ENCODE measurements around the gene HOXA4.
A peak's percentile ranks its signal among the peaks of the same experiment; 100 is the strongest.

HOXA4 gene

DNA sequence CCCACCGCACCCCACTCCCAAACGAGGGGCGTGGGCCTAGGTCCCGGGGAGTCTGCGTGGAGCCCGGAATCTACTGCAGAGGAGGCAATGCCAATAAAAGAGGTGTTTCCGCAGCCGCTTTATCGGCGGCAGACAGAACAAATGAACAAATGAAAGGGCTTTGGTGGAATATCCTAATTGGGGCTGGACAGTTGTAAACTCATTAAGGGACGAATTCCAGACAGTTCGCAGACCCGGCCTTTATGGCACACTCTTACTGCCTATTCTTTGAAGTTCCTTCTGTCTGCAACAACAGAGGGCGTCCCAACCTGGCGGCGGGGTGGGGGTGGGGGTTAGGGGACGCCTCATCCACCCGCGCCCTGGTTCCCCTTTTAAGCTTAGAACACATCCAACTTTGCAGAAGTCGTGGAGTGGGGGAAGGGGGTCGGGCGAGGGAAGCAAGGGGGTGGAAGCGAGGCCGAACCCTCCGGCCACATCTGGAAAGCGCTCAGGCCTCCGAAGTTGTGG, 30.7 kb upstream of the HOXA4 start:
- Histone ChIP-seq H3K4ac (ENCODE audit: low read length) (no peak overlapping the region), H3K4me2 (ENCODE audit: insufficient read depth, low read length, poor library complexity, severe bottlenecking) (no peak overlapping the region), H3K27me3 (ENCODE audit: control insufficient read depth in 3 of 3, insufficient read depth in 3 of 3, low read depth in 1 of 3, low read length in 3 of 3) (peaks cover 74 to 97% (median 94%) of the 10 kb centered on the region in 3 experiments), H2BK15ac (ENCODE audit: low read length) (no peak overlapping the region), H2BK5ac (ENCODE audit: low read length) (no peak overlapping the region), H2AFZ (ENCODE audit: low read length) (peak overlapping the region; percentile 99), H4K8ac (ENCODE audit: low read depth, low read length) (no peak overlapping the region), H3K79me1 (ENCODE audit: low read depth, low read length) (peaks cover 2% of the 10 kb centered on the region), H2AK5ac (ENCODE audit: low read depth, low read length) (no peak overlapping the region), H3K4me3 (ENCODE audit: low read length in 2 of 2) (peak overlapping the region in 1 of 2 donors; percentile 48), H3K36me3 (replicated peaks in 1 of 2; ENCODE audit: control insufficient read depth in 2 of 2, insufficient read depth in 2 of 2, low read length in 2 of 2) (no peaks in the 10 kb centered on the region), H3K14ac (ENCODE audit: low read length) (no peak overlapping the region), H3K23ac (ENCODE audit: low read depth, low read length, poor library complexity) (no peak overlapping the region), H3K18ac (ENCODE audit: low read length) (no peak overlapping the region), H3K9me3 (replicated peaks in 1 of 2; ENCODE audit: control insufficient read depth in 2 of 2, insufficient read depth in 1 of 2, low read depth in 1 of 2, low read length in 2 of 2) (peaks cover 25 to 42% of the 10 kb centered on the region in 2 donors), H2BK120ac (ENCODE audit: low read depth, low read length) (no peak overlapping the region), H3K4me1 (ENCODE audit: control insufficient read depth in 2 of 2, insufficient read depth in 1 of 2, low read depth in 1 of 2, low read length in 2 of 2) (no peaks in the 10 kb centered on the region), H2BK12ac (ENCODE audit: low read length) (no peak overlapping the region), H3K27ac (replicated peaks; ENCODE audit: low read length) (no peak overlapping the region), H4K91ac (ENCODE audit: low read depth, low read length, poor library complexity) (no peak overlapping the region), H3K9ac (ENCODE audit: low read depth, low read length, poor library complexity) (no peak overlapping the region)
- no CpG with 5 or more reads among the region's 27 CpGs for WGBS, 2 donors (ENCODE audit: extremely low coverage in 2 of 2, insufficient read length in 2 of 2, insufficient replicate concordance in 1 of 2)
- no peak for DNase-seq (ENCODE audit: low spot score)

DNA sequence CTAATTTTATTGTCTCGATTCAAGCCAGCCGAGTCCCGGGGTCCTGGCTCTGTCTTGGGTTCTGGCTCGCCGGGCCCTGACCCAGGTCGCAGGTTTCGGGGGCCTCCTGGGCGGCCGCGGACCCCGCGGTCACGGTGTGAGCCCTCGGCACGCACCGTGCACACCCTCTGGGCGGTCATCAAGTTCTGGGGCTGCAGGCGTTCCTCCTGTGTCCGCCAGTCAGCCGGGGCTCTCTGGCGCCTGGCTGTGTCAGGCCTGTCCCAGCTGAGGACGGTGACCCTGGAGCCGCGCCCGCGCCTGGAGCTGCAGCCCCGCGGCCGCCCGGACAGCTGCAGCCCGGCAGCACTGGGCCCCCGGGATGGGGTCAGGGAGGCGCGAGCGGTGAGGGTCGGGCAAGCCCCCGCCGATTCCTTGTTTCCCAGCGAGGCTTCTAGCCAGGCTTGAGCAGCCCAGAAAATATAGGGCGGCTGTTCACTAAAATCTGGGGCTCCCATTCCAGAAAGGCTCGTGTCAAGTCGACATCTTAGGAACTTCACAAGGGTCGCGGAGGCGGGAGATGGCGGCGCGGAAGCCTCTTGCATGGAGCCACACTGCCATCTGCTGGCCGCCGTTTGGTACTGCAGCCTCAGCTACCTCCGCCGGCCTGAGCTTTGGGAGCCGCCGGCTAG, 30.1 kb upstream of the HOXA4 start:
- Histone ChIP-seq H4K8ac (ENCODE audit: low read depth, low read length) (no peak overlapping the region), H3K27ac (replicated peaks; ENCODE audit: low read length) (no peak overlapping the region), H3K14ac (ENCODE audit: low read length) (no peak overlapping the region), H3K9me3 (replicated peaks in 1 of 2; ENCODE audit: control insufficient read depth in 2 of 2, insufficient read depth in 1 of 2, low read depth in 1 of 2, low read length in 2 of 2) (peaks cover 25 to 43% of the 10 kb centered on the region in 2 donors), H2BK12ac (ENCODE audit: low read length) (no peak overlapping the region), H3K4me3 (ENCODE audit: low read length in 2 of 2) (peak overlapping the region; percentile 48 to 74), H2BK15ac (ENCODE audit: low read length) (peak overlapping the region; percentile 27), H3K27me3 (ENCODE audit: control insufficient read depth in 3 of 3, insufficient read depth in 3 of 3, low read depth in 1 of 3, low read length in 3 of 3) (peaks cover 74 to 97% (median 94%) of the 10 kb centered on the region in 3 experiments), H3K9ac (ENCODE audit: low read depth, low read length, poor library complexity) (peak overlapping the region; percentile 72), H3K79me1 (ENCODE audit: low read depth, low read length) (peaks cover 2% of the 10 kb centered on the region), H2BK5ac (ENCODE audit: low read length) (no peak overlapping the region), H2AK5ac (ENCODE audit: low read depth, low read length) (no peak overlapping the region), H3K4ac (ENCODE audit: low read length) (no peak overlapping the region), H3K4me2 (ENCODE audit: insufficient read depth, low read length, poor library complexity, severe bottlenecking) (peak overlapping the region; percentile 97), H4K91ac (ENCODE audit: low read depth, low read length, poor library complexity) (no peak overlapping the region), H2BK120ac (ENCODE audit: low read depth, low read length) (no peak overlapping the region), H3K23ac (ENCODE audit: low read depth, low read length, poor library complexity) (no peak overlapping the region), H3K4me1 (ENCODE audit: control insufficient read depth in 2 of 2, insufficient read depth in 1 of 2, low read depth in 1 of 2, low read length in 2 of 2) (no peaks in the 10 kb centered on the region), H3K36me3 (replicated peaks in 1 of 2; ENCODE audit: control insufficient read depth in 2 of 2, insufficient read depth in 2 of 2, low read length in 2 of 2) (no peaks in the 10 kb centered on the region), H3K18ac (ENCODE audit: low read length) (peak overlapping the region; percentile 72), H2AFZ (ENCODE audit: low read length) (peak overlapping the region; percentile 99)
- peak; percentile 91 for DNase-seq (ENCODE audit: low spot score)
- no CpG with 5 or more reads among the region's 54 CpGs for WGBS, 2 donors (ENCODE audit: extremely low coverage in 2 of 2, insufficient read length in 2 of 2, insufficient replicate concordance in 1 of 2)

DNA sequence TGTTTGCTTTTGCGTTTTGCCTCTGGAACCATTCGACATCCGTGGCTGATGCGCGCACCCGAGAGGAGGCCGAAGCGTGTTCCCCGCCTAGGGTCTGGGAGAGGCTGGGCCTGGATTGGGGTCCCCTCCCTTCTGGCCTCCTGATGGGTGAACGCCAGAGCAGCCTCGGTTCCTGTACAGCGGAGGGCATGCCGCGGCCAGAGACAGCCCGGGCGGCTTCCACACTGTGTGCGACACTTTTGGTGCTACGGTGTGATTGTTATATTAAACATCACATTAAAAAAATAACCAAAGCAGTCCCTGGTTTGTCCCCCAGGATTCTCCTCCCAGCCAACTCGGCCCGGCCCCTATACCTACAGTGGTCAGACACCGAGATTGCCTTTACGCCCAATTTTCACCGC, 29.6 kb upstream of the HOXA4 start:
- no peak for DNase-seq (ENCODE audit: low spot score)
- no peak overlapping the region for H4K8ac ChIP-seq (ENCODE audit: low read depth, low read length)
- no peak overlapping the region for H3K23ac ChIP-seq (ENCODE audit: low read depth, low read length, poor library complexity)
- H3K9ac ChIP-seq (ENCODE audit: low read depth, low read length, poor library complexity) = no peak overlapping the region
- no peak overlapping the region for H3K27ac ChIP-seq (replicated peaks; ENCODE audit: low read length)
- H3K27me3 ChIP-seq (ENCODE audit: control insufficient read depth in 3 of 3, insufficient read depth in 3 of 3, low read depth in 1 of 3, low read length in 3 of 3) = peaks cover 74 to 97% (median 94%) of the 10 kb centered on the region in 3 experiments
- H3K14ac ChIP-seq (ENCODE audit: low read length) = no peak overlapping the region
- H2AK5ac ChIP-seq (ENCODE audit: low read depth, low read length) = no peak overlapping the region
- no peaks in the 10 kb centered on the region for H3K4me1 ChIP-seq (ENCODE audit: control insufficient read depth in 2 of 2, insufficient read depth in 1 of 2, low read depth in 1 of 2, low read length in 2 of 2)
- no peaks in the 10 kb centered on the region for H3K36me3 ChIP-seq (replicated peaks in 1 of 2; ENCODE audit: control insufficient read depth in 2 of 2, insufficient read depth in 2 of 2, low read length in 2 of 2)
- H2AFZ ChIP-seq (ENCODE audit: low read length) = peak overlapping the region; percentile 99
- no peak overlapping the region for H3K4ac ChIP-seq (ENCODE audit: low read length)
- peaks cover 25 to 43% of the 10 kb centered on the region in 2 donors for H3K9me3 ChIP-seq (replicated peaks in 1 of 2; ENCODE audit: control insufficient read depth in 2 of 2, insufficient read depth in 1 of 2, low read depth in 1 of 2, low read length in 2 of 2)
- H3K79me1 ChIP-seq (ENCODE audit: low read depth, low read length) = peaks cover 2% of the 10 kb centered on the region
- no peak overlapping the region for H2BK15ac ChIP-seq (ENCODE audit: low read length)
- H2BK120ac ChIP-seq (ENCODE audit: low read depth, low read length) = no peak overlapping the region
- H2BK12ac ChIP-seq (ENCODE audit: low read length) = no peak overlapping the region
- peak overlapping the region; percentile 97 for H3K4me2 ChIP-seq (ENCODE audit: insufficient read depth, low read length, poor library complexity, severe bottlenecking)
- no peak overlapping the region for H4K91ac ChIP-seq (ENCODE audit: low read depth, low read length, poor library complexity)
- no peak overlapping the region for H2BK5ac ChIP-seq (ENCODE audit: low read length)
- no CpG with 5 or more reads among the region's 23 CpGs for WGBS, 2 donors (ENCODE audit: extremely low coverage in 2 of 2, insufficient read length in 2 of 2, insufficient replicate concordance in 1 of 2)
- no peak overlapping the region for H3K18ac ChIP-seq (ENCODE audit: low read length)
- peak overlapping the region in 1 of 2 donors; percentile 48 for H3K4me3 ChIP-seq (ENCODE audit: low read length in 2 of 2)

DNA sequence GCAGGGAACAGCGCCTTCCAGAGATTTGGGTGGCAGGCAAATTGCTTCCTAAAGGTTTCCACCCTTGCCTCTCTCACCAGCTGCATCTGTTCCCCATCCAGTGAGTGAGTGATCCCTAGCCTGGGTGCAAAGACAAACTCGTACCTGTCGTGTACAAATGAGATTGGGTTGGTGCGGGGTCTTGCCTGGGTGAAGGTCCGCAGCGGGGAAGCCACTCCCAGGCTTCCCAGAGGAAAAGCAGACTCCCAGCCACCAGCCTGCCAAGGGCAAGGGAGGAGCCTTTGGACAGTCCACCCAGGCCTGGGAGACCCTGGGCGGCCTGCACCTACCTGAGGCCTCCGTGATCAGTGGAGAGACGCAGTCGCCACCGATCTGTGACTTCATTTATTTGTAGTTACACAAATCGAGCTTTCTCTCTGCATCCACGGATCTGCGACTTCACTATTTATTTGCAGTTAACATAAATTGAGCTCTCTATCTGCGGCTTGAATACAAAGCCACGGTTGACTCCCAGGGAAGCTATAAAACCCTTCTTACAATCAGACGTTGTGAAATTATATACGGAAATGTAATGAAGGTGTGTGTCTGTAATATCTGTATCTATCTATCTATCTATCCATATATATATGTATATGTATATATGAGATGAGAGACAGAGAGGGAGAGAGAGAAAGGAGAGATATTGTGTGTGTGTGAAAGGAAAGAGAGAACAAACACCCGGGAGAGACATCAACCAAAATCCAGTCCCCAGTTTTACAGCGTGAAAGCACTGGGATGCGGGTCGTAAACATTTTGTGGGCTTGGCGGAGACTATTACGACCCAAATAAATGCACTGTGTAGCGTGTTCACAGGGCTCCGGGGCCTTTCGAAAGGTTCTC, 28.9 kb upstream of the HOXA4 start:
- H2BK120ac ChIP-seq (ENCODE audit: low read depth, low read length) = no peak overlapping the region
- H3K18ac ChIP-seq (ENCODE audit: low read length) = no peak overlapping the region
- no peak overlapping the region for H3K4me2 ChIP-seq (ENCODE audit: insufficient read depth, low read length, poor library complexity, severe bottlenecking)
- no peaks in the 10 kb centered on the region for H3K36me3 ChIP-seq (replicated peaks in 1 of 2; ENCODE audit: control insufficient read depth in 2 of 2, insufficient read depth in 2 of 2, low read length in 2 of 2)
- H2BK12ac ChIP-seq (ENCODE audit: low read length) = no peak overlapping the region
- peaks cover 74 to 97% (median 94%) of the 10 kb centered on the region in 3 experiments for H3K27me3 ChIP-seq (ENCODE audit: control insufficient read depth in 3 of 3, insufficient read depth in 3 of 3, low read depth in 1 of 3, low read length in 3 of 3)
- H3K79me1 ChIP-seq (ENCODE audit: low read depth, low read length) = peaks cover 2% of the 10 kb centered on the region
- H2BK15ac ChIP-seq (ENCODE audit: low read length) = no peak overlapping the region
- no peak overlapping the region for H4K8ac ChIP-seq (ENCODE audit: low read depth, low read length)
- DNase-seq (ENCODE audit: low spot score) = no peak
- H2AFZ ChIP-seq (ENCODE audit: low read length) = peak overlapping the region; percentile 99
- H3K4ac ChIP-seq (ENCODE audit: low read length) = no peak overlapping the region
- H3K9ac ChIP-seq (ENCODE audit: low read depth, low read length, poor library complexity) = no peak overlapping the region
- H3K9me3 ChIP-seq (replicated peaks in 1 of 2; ENCODE audit: control insufficient read depth in 2 of 2, insufficient read depth in 1 of 2, low read depth in 1 of 2, low read length in 2 of 2) = peaks cover 25 to 39% of the 10 kb centered on the region in 2 donors
- H3K4me3 ChIP-seq (ENCODE audit: low read length in 2 of 2) = peak overlapping the region in 1 of 2 donors; percentile 48
- no peaks in the 10 kb centered on the region for H3K4me1 ChIP-seq (ENCODE audit: control insufficient read depth in 2 of 2, insufficient read depth in 1 of 2, low read depth in 1 of 2, low read length in 2 of 2)
- H2AK5ac ChIP-seq (ENCODE audit: low read depth, low read length) = no peak overlapping the region
- H2BK5ac ChIP-seq (ENCODE audit: low read length) = no peak overlapping the region
- no peak overlapping the region for H3K23ac ChIP-seq (ENCODE audit: low read depth, low read length, poor library complexity)
- H4K91ac ChIP-seq (ENCODE audit: low read depth, low read length, poor library complexity) = no peak overlapping the region
- H3K27ac ChIP-seq (replicated peaks; ENCODE audit: low read length) = no peak overlapping the region
- no CpG with 5 or more reads among the region's 27 CpGs for WGBS, 2 donors (ENCODE audit: extremely low coverage in 2 of 2, insufficient read length in 2 of 2, insufficient replicate concordance in 1 of 2)
- no peak overlapping the region for H3K14ac ChIP-seq (ENCODE audit: low read length)

Data from neuronal stem cell (in vitro differentiated cells).